GM21447 (cell line): ENCODE measurements around the gene CFAP70.
"Not testable (repeated sequence)": the region's sequence is repeated elsewhere in the genome, so short reads cannot be mapped to it uniquely, and the experiment has no call there.

Experiments used
- ATAC-seq: cut with Tn5 transposase; IDR thresholded peaks from one replicate; pipeline ENCODE4 v1.9.1; 2021; ENCODE audit not compliant: unreplicated experiment

Gene CFAP70

GRCh38 chr10:73258612-73259011, 100.1 kb downstream of the CFAP70 start:
- ATAC-seq, result not testable (repeated sequence)

DNA sequence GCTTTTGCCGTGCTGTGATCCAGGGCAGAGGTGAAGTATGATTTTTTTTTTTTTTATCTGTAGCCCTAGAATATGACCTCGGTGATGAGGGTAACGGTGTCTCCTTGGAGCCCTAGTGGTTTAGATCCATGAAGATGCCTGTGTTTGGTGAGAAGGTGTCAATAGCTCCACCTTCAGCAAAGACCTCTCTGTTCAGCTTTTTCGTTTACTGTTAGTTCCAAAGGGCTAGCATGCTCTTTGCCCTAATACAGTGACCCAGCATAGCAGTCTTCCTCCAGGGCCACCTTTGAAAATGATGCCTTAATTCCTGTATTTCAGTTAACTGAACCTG, 105.5 kb downstream of the CFAP70 start:
- ATAC-seq, result peak; percentile 28

- peak; percentile 84 for ATAC-seq
These were observed 106.0 kb downstream of the CFAP70 start, which contains the start of gene MRPS16 for GRCh38 chr10:73252445-73253224. Gene MRPS16, minus strand, starts transcription at chr10:73252644. Its CDS starts 162 bp downstream, at chr10:73252482.

DNA sequence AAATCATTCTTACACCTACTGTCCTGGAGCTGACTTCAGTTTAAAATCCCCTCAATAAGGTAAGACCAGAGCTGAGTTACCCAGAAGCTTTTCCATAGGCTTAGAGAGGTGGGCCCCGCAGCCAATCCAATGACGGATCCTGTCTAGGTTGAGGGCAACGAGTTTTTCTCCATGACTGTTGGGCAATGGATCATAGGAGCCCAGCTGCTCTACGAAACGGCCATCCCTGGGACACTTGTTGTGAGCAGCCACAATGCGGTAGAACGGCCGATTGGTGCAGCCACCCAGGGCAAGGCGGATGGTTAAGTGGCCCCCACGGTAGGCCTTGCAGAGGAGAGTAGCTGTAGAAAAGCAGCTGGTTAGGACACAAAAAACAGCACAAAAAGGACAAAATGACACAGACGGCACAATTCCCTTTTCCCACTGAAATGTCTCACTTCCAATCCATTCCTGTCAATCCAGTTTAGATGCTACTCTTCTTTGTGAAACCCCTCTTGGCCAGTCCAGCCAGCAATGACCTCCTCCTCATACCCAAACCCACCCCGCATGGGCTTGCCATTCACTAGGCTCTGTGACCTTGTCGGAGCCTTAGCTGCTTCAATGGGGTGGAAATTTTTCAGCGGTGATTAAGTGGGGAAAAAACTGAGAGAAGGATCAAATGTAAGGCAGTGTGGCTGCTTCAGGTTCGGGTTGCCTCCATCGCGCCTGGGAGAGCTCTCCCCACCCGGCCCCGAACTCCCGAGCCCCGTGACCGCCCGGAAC, 106.8 kb downstream of the CFAP70 start:
- peak; percentile 46 for ATAC-seq

DNA sequence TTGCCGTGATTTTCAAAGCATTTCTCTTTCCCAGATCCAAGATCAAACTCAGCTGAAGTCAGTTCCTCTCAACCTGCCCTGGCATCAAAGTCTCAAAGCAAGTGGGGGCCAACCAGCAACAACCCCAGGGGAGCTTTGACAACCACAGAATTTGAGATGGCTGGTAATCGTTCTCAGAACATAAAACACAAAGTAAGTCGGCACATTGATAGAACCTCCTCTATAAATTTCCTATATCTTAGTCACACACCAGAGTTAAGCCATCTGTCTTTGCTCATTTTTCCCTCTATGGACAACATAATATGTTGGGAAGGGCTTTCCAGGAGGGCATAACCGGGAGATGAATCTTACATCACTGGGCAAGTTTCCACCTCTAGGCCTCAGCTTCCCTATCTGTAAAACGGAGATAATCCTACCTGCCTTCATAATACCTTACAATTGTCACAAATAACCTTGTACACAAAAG, 110.4 kb downstream of the CFAP70 start:
- no peak for ATAC-seq

DNA sequence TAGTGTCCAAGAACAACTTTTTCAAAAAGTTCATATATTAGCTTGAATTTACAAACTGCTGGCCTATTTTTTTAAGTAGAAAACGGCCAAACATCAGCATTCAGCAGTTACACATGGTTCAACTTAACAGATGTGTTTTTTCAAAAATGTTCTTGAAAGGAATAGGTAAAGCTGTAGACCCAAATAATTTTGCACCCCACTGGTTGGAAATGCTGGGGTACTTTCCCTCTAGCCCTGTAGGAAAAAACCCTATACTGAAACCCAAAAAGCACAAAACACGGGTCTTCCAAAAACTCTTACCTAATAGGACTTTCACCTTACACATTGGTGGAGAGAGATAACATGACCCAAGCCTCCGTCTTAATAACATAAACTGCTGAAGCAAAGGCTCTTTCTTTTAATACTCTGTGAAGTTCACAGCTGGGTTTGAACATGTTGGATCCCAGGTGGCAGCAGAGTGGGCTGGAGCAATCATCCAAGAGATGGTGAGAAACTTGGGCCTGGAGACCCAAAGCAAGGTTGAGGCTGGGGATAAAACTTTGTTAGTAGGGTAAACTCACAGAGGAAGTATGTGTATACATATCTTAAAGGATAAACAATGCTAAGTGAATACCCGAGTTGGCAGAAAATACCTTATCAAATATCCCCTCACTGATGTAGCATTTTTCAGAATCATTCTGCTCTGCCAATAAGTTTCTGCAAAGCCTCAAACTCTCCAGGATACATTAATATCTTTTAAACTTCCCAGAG, 111.0 kb downstream of the CFAP70 start:
- no peak for ATAC-seq

DNA sequence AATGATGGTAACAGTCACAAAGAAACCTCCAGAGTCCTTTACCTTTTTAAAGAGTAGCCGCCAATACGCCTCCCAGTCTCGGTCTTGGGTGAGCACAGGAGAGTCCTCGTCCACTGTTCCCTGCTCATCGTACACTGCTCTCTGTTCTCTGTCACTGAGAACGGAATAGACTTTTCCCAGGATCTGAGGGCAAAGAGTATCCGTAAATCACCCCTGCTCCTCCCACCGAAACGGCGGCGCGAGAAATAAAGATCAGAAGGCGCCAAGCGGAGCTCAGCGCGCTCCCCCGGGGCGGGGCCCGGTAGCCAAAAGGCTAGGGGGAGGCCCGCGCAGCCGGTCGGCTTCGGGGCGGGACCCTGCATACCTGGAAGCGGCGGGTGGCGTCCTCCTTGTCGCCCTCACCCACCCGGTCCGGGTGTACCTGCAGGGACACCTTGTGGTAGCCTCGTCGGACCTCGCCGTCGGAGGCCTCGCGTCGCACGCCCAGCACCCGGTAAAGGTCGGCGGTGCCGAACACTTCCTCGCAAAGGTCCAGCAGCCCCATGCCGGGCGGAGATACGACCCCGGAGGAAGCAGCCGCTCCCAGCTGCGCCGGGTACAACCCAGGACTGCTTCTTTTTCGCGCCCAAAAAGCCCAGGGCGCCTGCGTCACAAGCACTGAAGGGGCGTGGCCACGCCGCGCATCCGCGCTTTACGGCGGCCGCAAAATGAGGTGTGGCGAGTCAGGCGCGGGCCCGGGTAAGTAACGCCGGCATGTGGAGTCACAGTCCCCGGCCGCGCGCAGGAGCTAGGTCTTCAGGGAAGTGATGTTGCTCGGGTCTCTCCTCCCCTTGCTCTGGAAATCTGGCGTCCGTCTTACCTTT, 111.8 kb downstream of the CFAP70 start, which contains the start of gene DNAJC9:
Gene DNAJC9, minus strand, starts transcription at position 610 of the 863 bp plus-strand sequence. Its CDS starts 66 bp downstream, at position 544.
- ATAC-seq, result peak; percentile 77

DNA sequence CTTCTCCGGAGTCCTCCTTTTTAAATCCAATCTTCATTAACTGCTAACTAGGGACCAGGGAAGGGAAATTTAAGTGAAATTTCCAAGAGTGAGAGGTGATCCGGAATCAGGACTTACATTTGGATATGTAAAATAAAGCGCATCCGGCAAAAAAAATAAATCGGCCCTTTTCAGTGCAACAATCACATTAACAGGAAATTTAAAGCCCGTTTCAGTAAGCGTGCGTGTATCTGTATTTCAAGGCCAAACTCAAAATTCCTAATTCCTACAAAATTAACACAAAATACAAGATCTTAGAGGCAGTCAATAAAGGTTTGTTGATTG, 112.4 kb downstream of the CFAP70 start:
- no peak for ATAC-seq

DNA sequence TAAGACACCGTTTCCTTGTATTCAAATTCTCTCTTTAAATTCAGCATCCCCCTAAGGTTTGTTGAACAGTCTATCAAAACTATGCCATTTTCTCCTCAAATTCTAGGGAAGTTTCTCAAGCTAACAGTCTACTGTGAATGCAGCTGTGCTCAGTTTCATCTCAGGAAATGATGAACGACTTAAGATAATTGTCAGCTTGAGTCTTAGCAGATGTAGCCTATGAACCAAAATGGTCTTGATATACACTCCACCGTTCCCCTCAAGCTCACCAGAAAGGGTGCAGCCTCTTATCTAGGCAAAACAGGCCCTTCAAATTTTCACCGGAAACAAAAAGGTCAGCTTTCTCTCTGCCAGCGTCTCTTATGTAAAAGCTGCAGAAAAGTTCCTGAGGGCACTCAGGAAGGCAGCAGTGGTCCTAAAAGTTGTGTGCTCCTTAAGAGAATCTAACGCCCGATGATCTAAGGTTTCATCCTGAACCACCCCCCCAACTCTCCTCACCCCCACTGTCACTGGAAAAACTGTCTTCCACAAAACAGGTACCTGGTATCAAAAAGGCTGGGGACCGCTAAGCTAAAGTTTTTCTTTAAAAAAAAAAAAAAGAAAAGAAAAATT, 113.7 kb downstream of the CFAP70 start:
- ATAC-seq, result no peak

DNA sequence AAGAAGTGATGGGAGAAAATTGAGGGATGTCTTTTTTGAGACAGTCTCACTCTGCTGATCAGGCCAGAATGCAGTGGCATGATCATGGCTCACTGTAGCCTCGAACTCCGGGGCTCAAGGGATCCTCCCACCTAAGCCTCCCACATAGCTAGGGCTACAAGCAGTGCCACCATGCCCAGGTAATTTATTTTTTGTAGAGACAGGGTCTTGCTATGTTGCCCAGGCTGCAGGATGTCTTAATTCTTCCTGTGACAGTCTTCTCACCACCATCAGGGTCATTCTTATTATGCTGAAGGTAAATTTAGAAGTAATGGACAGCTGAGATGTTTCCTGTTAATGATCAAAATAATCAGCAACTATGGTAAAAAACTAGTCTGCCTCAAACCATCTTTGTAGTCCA, 118.8 kb downstream of the CFAP70 start:
- no peak for ATAC-seq

DNA sequence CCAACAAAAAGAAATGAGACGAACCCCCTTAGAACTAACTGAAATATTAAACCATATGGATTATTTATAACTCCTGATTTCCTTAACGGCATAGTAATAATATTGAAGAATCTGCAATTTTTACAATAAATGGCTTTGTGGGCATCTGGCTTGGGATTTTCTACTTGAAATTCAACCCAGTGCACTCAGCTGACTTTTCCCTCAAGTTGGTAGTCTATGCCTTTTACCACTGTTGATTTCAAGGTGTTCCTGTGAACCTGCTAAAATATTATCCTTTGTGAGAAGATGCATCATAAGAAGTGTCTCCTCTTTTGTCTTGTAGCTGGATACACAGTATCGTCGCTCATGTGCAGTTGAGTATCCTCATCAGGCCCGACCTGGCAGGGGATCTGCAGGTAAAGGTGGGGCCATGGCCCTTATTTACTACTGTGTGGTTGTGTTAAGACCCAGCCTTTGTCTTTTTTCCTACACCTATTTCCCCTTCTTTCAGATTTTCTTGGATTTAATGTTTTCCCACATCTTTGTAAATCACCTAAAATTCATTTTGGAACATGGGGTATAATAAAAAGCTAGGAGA, 119.6 kb downstream of the CFAP70 start:
- no peak for ATAC-seq

DNA sequence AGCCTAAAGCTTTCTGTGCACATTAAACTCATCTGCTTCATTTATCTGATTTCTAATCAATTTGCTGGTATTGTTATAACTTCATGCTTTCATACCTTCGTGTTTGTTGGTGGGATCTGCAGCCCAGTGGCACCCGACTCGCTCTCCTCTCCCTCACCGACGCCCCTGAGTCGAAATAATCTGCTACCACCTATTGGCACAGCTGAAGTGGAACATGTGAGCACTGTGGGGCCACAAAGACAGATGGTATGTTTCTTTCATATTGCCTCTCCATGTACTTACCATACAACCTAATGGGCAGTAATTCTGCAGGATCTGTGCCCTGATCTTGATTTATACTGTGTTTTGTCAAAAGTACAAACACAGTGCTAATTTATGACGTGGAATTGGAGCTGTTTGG, 124.0 kb downstream of the CFAP70 start:
- ATAC-seq, result no peak

DNA sequence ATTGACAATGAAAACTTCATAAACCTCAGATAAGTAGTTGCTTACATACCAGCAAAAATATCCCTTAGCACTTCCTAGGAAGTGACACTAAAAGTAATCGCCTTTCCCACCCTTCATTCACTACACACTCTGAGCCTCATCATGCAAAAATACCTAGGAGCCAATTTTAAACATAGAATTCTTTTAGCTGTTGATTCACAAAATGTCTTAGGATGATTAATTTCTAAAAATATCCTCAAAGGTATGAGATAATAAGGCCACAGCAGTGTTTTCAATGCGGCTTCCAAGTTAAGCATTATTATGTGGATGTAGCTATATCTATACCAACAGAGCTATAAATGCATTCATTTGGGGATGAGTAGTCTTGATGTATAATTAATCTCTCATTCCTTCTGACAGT, 124.8 kb downstream of the CFAP70 start:
- ATAC-seq, result no peak

DNA sequence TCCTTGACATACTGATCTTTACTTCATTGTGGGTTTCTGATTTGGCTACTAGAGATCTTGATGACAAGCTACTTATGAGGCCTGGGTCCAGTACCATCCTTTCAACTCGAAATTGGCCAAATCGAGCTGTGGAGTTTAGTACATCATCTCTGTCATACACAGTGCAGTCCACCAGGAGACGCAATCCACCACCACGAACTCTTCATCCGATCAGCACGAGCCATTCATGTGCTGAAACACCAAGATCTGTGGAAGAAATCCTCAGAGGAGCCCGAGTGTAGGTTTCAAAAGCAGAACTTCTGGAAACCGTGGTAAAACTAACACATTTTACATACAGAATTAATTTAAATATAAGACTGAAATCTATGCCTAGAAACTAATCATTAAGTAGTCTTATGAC, 125.8 kb downstream of the CFAP70 start:
- ATAC-seq, result no peak

GRCh38 chr10:73229567-73229966, 129.1 kb downstream of the CFAP70 start:
- no peak for ATAC-seq

DNA sequence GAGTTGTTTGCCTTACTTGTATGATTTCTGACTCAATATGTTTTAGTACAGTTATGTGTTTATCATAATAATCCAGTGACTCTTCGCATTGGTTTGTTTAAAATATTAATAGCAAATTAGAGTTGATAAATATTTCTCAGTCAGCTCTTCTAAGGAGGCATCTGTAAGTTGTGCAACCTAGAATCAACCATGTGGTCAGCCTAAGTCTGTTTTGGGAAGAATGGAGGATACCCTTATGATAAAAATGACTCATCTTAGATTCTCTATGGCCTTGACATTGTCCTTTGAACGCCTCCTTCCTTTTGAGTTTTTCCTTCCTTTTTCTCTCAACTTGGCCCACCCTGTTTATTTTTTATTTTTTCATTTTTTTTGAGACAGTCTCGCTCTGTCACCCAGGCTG, 130.4 kb downstream of the CFAP70 start:
- ATAC-seq, result no peak

GRCh38 chr10:73226663-73227062, 132.0 kb downstream of the CFAP70 start:
- ATAC-seq, result no peak

DNA sequence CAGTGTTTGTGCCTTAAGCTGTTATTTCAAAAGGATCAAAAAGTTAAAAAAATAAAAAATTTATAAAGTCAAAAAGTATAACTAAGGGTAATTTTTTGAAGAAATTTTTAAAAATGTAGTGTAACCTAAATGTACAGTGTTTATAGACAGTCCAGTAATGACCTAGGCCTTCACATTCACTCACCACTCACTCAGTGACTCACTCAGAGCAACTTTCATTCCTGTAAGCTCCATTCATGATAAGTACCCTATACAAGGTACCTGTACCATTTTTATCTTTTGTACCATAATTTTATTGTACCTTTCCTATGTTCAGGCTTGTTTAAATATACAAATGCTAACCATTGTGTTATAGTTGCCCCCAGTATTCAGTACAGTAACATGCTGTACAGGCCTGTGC, 133.1 kb downstream of the CFAP70 start:
- no peak for ATAC-seq

- ATAC-seq, result no peak
These were observed 137.7 kb downstream of the CFAP70 start for GRCh38 chr10:73220989-73221388.

DNA sequence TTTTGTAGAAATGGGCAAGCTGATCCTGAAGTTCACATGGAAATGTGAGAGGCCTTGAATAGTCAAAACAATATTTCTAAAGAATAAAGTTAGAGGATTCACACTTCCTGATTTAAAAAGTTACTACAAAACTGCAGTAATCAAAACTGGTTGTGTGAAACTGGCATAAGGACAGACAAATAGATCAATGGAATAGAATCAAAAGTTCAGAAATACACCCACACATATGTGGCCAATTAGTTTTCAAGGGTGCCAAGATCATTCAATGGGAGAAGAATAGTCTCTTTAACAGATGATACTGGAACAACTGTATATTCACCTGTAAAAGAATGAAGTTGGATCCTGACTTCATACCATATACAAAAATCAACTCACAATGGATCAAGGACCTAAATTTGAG, 139.3 kb downstream of the CFAP70 start:
- ATAC-seq, result no peak
